Nephron (organoid): ENCODE results near the gene RGS12.

Experiments
- H3K27ac Mint-ChIP-seq, 3 experiments: 2 replicates each; pipeline ENCODE4 v1.8.0; 2020; ENCODE audit warnings: mixed read lengths in 3 of 3, mild to moderate bottlenecking in 2 of 3, moderate library complexity in 1 of 3
- H3K27me3 Mint-ChIP-seq: 2 replicates; pipeline ENCODE4 v1.8.0; 2021; ENCODE audit warnings: low read depth, mild to moderate bottlenecking, moderate library complexity, mixed read lengths
- H3K36me3 Mint-ChIP-seq: 2 replicates; pipeline ENCODE4 v1.8.0; 2020; ENCODE audit warnings: low read depth, mixed read lengths
- H3K4me1 Mint-ChIP-seq: 2 replicates; pipeline ENCODE4 v1.8.0; 2020; ENCODE audit warnings: mixed read lengths
- H3K4me3 Mint-ChIP-seq, 3 experiments: 2 replicates each; pipeline ENCODE4 v1.8.0; 2020; ENCODE audit warnings: mild to moderate bottlenecking in 3 of 3, mixed read lengths in 3 of 3, moderate library complexity in 2 of 3
- H3K9me3 Mint-ChIP-seq: 2 replicates; pipeline ENCODE4 v1.8.0; 2020; ENCODE audit warnings: mixed read lengths
- CTCF ChIP-seq, 3 experiments: fragments of 200-600 bp; sonication (generic); IDR thresholded peaks; one replicate each; pipeline ENCODE4 v1.5.0; 2021; ENCODE audit warnings: antibody characterized with exemption in 3 of 3; ENCODE audit not compliant: unreplicated experiment in 3 of 3

The RGS12 gene

DNA sequence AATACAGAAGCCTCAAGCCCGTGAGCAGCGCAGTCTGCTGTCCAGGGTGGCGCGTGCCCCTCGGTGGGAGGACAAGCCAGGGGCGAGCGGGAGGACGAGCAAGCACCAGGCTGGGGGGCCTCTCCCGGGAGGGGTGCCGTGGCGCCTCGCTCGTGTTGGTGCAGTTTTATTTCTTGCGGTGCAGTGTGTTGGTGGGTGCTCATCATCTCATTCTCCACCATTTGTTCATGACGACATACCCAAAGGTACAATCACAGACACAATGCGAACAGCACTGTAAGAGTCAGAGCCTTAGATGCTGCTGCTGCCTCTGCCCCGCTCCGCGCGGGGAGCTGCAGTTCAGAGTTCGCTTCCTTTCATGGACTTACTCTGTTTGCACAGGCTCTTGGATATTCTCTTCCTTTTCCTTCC, 30.3 kb downstream of the RGS12 start:
- H3K27me3 Mint-ChIP-seq, result peaks cover 3% of the 10 kb centered on the region
- no peak overlapping the region for H3K27ac Mint-ChIP-seq
- H3K4me1 Mint-ChIP-seq, result peaks cover 20% of the 10 kb centered on the region
- H3K9me3 Mint-ChIP-seq, result peaks cover 15% of the 10 kb centered on the region
- H3K36me3 Mint-ChIP-seq, result peaks cover 67% of the 10 kb centered on the region
- H3K4me3 Mint-ChIP-seq, result no peak overlapping the region
- no peak for TF ChIP-seq CTCF (IDR thresholded peaks at IDR 0.05; ENCODE audit: unreplicated experiment in 3 of 3)

DNA sequence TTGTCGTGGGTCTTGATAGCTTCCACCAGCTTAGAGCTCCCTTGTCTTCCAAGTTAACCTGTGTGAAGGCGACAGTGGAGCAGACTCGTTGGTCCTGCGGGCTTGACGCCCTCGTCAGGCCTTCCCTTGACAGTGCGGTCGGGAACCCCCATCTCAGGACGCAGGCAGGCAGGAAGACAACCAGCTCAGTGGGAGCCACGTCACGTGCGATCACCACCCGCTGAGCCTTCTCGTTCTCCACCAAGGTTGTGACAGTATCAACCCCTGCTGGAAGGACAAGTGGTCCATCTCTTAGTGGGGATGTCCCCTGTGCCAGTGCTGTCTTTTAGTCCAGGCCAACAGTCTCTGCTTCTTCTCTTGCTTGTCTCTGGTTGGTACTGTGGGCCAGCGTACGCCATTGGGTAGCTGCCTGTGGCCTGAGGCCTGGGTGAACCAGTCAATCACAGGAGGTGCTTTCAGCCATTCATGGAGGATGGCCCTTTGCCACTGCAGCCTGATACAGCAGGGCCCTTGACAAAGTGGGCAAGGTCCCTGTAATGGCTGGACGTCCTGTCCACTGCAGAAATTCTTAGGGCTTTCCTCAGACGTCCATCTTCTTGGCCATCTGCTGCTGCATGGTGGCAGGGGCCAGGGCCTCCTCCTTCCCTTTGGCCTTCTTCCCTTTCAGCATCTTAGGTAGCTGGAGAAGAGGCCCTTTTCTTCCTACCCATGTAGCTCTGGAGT, 31.4 kb downstream of the RGS12 start:
- no peak for TF ChIP-seq CTCF (IDR thresholded peaks at IDR 0.05; ENCODE audit: unreplicated experiment in 3 of 3)
- no peaks in the 10 kb centered on the region for H3K27me3 Mint-ChIP-seq
- peaks cover 15% of the 10 kb centered on the region for H3K9me3 Mint-ChIP-seq
- peaks cover 20% of the 10 kb centered on the region for H3K4me1 Mint-ChIP-seq
- H3K4me3 Mint-ChIP-seq, result no peak overlapping the region
- peaks cover 63% of the 10 kb centered on the region for H3K36me3 Mint-ChIP-seq
- H3K27ac Mint-ChIP-seq, result no peak overlapping the region

DNA sequence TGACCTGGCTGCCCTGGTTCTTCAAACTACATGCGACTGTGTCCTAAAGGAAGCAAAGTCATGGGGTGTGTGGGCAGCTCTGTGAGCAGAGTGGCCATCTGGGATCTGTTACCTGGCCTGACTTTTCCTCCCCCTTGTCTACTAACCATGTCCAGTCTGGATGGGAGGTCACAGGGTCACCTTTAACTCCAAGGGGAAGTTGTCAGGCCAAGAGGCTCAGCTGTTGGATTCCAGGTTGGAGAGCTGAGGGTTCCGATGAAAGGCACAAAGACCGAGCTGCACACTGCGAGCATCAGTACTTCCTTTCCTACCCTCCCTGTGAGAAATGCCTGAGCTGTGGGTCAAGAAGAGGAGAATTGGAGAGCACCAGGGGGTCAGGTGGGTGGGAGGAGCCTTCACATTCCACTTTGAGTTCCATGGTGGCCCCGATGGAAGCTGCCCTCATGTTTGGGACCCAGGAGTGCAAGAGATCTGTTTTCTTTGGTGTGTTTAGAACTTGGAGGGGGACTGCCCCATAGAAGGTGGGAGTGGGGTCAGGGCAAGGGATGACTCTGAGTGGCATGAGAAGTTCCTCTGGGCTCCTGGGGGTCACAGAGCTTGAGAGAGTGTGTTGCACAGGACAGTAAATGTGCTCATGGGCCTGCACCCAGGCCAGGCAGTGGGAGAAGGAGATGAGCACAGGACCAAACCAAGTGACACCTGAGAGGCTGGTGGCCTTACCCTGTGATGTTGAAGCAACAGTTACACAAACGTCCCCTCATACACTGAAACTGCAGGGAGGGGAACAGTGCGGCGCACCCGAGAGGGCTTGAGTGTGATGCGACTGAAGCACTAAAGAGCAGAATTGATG, 36.2 kb downstream of the RGS12 start:
- Mint-ChIP-seq H3K4me3 (no peak overlapping the region), H3K4me1 (peaks cover 5% of the 10 kb centered on the region), H3K9me3 (peaks cover 18% of the 10 kb centered on the region), H3K36me3 (peaks cover 43% of the 10 kb centered on the region), H3K27ac (peak overlapping the region in 1 of 3 experiments; percentile 17), H3K27me3 (no peaks in the 10 kb centered on the region)
- no peak for TF ChIP-seq CTCF (IDR thresholded peaks at IDR 0.05; ENCODE audit: unreplicated experiment in 3 of 3)

DNA sequence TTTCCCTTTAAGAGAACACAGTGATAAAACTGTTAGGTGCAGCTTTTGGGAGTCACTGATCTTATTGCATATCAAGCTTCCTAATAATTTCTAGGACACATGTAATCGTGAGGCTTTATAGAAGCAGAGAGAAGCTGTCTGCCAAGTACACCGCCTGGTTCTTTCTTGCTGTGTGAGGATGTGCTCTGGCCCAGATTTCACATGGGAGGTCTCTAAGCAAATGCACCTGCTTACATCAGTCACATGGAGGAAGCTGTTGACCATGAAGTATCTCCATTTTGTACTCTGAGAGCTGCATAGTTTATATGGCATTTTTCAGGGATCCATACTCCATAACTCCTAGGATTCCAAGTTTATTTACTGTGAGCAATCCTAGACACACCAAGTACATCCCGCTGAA, 37.1 kb downstream of the RGS12 start:
- Mint-ChIP-seq H3K4me1 (peaks cover 8% of the 10 kb centered on the region), H3K9me3 (peaks cover 18% of the 10 kb centered on the region), H3K4me3 (no peak overlapping the region), H3K36me3 (peaks cover 34% of the 10 kb centered on the region), H3K27ac (no peak overlapping the region), H3K27me3 (no peaks in the 10 kb centered on the region)
- no peak for TF ChIP-seq CTCF (IDR thresholded peaks at IDR 0.05; ENCODE audit: unreplicated experiment in 3 of 3)

DNA sequence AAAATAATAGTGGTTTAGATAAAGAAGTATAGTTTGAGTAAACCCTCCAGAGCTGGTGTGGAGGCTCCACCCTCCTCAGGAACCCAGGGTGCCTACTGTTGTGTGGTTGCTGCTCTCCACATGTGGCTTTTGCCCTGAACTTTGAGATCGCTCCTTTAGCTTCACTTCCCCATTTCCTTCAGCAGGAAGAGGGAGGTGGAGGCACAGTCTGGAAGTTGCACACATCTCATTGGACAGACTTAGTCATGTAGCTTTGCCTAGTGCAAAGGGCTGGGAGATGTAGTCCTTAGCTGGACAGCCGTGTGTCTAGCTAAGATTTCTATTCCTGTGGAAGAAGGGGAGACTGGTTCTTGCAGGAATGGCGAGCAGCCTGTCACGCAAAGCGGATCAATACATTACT, 37.9 kb downstream of the RGS12 start:
- Mint-ChIP-seq H3K27ac (no peak overlapping the region), H3K27me3 (no peaks in the 10 kb centered on the region), H3K4me3 (no peak overlapping the region), H3K4me1 (peaks cover 11% of the 10 kb centered on the region), H3K36me3 (peaks cover 26% of the 10 kb centered on the region), H3K9me3 (peaks cover 12% of the 10 kb centered on the region)
- TF ChIP-seq CTCF (IDR thresholded peaks at IDR 0.05; ENCODE audit: unreplicated experiment in 3 of 3), result no peak
